Fibroblast of lung (primary cell): Measurements from ENCODE around the gene RNF224.

Experiments
- EZH2 ChIP-seq: IDR thresholded peaks from 2 replicates; pipeline ENCODE4 v1.5.1; 2012; ENCODE audit warnings: low read length, control low read depth, mild to moderate bottlenecking; ENCODE audit errors: missing control alignments
- TF ChIP-seq, protein P1 (sequence below), 2 donors: IDR thresholded peaks in 1 of 2; conservative IDR thresholded peaks in 1 of 2; 1 replicate in 1 of 2; 2 replicates in 1 of 2; pipeline ENCODE4 v1.5.1; 2011 to 2012; ENCODE audit warnings: low read length in 2 of 2, control low read depth in 1 of 2, inconsistent platforms in 1 of 2, low read depth in 1 of 2, mild to moderate bottlenecking in 1 of 2

DNA sequence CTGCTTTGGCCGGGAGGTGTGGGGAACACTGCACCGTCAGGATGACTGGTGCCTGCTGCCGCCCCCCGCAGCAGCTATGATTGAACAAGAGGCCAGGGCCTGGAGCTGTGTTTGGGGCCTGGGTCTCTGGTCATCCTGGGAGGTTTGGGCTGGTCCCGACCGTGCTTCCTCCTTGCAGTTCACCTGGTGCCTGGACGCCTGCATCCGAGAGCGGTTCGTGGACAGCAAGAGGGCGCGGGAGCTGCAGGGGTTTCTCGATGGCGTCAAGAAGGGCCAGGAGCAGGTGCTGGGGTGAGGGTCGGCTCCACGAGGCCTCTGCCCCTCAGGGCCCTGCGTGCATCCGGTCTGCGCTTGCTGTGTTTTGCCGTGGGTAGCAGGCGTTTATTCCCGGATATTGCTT lies 36.8 kb downstream of the RNF224 start:
- TF ChIP-seq, protein P1, sequence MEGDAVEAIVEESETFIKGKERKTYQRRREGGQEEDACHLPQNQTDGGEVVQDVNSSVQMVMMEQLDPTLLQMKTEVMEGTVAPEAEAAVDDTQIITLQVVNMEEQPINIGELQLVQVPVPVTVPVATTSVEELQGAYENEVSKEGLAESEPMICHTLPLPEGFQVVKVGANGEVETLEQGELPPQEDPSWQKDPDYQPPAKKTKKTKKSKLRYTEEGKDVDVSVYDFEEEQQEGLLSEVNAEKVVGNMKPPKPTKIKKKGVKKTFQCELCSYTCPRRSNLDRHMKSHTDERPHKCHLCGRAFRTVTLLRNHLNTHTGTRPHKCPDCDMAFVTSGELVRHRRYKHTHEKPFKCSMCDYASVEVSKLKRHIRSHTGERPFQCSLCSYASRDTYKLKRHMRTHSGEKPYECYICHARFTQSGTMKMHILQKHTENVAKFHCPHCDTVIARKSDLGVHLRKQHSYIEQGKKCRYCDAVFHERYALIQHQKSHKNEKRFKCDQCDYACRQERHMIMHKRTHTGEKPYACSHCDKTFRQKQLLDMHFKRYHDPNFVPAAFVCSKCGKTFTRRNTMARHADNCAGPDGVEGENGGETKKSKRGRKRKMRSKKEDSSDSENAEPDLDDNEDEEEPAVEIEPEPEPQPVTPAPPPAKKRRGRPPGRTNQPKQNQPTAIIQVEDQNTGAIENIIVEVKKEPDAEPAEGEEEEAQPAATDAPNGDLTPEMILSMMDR (conservative IDR thresholded peaks at IDR 0.05 in 1 of 2, IDR thresholded peaks at IDR 0.05 in 1 of 2; ENCODE audit: low read depth in 1 of 2, low read length in 2 of 2), result no peak
- TF ChIP-seq EZH2, result no peak
